ENCODE results near the gene ITPK1.

ITPK1 gene

GRCh38 chr14:92950773-92951172 is 165.0 kb downstream of the ITPK1 start:
- H3K27ac ChIP-seq (ENCODE audit: low read length) = no peak overlapping the region
- H2AFZ ChIP-seq (ENCODE audit: low read depth, low read length) = no peak overlapping the region
- H4K20me1 ChIP-seq (ENCODE audit: insufficient read depth, low read length) = peaks cover 7% of the 10 kb centered on the region
- no peak overlapping the region for H3K9ac ChIP-seq (ENCODE audit: low read depth, low read length)
- TF ChIP-seq EZH2 (IDR thresholded peaks at IDR 0.05; ENCODE audit: borderline replicate concordance, low read depth, low read length, severe bottlenecking) (no peak), CTCF (IDR thresholded peaks at IDR 0.05; ENCODE audit: borderline replicate concordance, extremely low read depth, low read length, poor library complexity, severe bottlenecking) (no peak)
- DNase-seq = no peak
- no peak overlapping the region for H3K4me2 ChIP-seq (ENCODE audit: insufficient read depth, low read length)
- H3K4me3 ChIP-seq (ENCODE audit: low read depth in 1 of 2, low read length in 2 of 2) = no peak overlapping the region
- no peaks in the 10 kb centered on the region for H3K79me2 ChIP-seq (ENCODE audit: insufficient read depth, low read length)
- H3K9me3 ChIP-seq (ENCODE audit: insufficient read depth, low read length, severe bottlenecking) = no peaks in the 10 kb centered on the region
- no peak for ATAC-seq (ENCODE audit: insufficient read depth, low read depth)
- H3K4me1 ChIP-seq (ENCODE audit: insufficient read depth, low read length) = no peaks in the 10 kb centered on the region
- H3K36me3 ChIP-seq (ENCODE audit: insufficient read depth, low read length) = peaks cover 49% of the 10 kb centered on the region
- H3K27me3 ChIP-seq (ENCODE audit: insufficient read depth, low read length, poor library complexity) = no peaks in the 10 kb centered on the region

GRCh38 chr14:92950193-92950540 is 165.6 kb downstream of the ITPK1 start:
- DNase-seq = no peak
- no peak overlapping the region for H3K9ac ChIP-seq (ENCODE audit: low read depth, low read length)

GRCh38 chr14:92949496-92950192 is 166.1 kb downstream of the ITPK1 start:
- TF ChIP-seq CTCF (IDR thresholded peaks at IDR 0.05; ENCODE audit: borderline replicate concordance, extremely low read depth, low read length, poor library complexity, severe bottlenecking) = no peak
- H3K79me2 ChIP-seq (ENCODE audit: insufficient read depth, low read length) = no peaks in the 10 kb centered on the region
- peaks cover 57% of the 10 kb centered on the region for H3K36me3 ChIP-seq (ENCODE audit: insufficient read depth, low read length)
- no peak overlapping the region for H2AFZ ChIP-seq (ENCODE audit: low read depth, low read length)
- no peak overlapping the region for H3K4me3 ChIP-seq (ENCODE audit: low read depth in 1 of 2, low read length in 2 of 2)
- ATAC-seq (ENCODE audit: insufficient read depth, low read depth) (no peak), DNase-seq (no peak)
- H3K9ac ChIP-seq (ENCODE audit: low read depth, low read length) = no peak overlapping the region
- no peak overlapping the region for H3K4me2 ChIP-seq (ENCODE audit: insufficient read depth, low read length)
- H3K4me1 ChIP-seq (ENCODE audit: insufficient read depth, low read length) = no peaks in the 10 kb centered on the region
- peaks cover 7% of the 10 kb centered on the region for H4K20me1 ChIP-seq (ENCODE audit: insufficient read depth, low read length)
- H3K9me3 ChIP-seq (ENCODE audit: insufficient read depth, low read length, severe bottlenecking) = no peaks in the 10 kb centered on the region
- H3K27ac ChIP-seq (ENCODE audit: low read length) = no peak overlapping the region
- no peaks in the 10 kb centered on the region for H3K27me3 ChIP-seq (ENCODE audit: insufficient read depth, low read length, poor library complexity)

More at GRCh38 chr14:92950193-92950540, 165.6 kb downstream of the ITPK1 start:
- H3K79me2 ChIP-seq (ENCODE audit: insufficient read depth, low read length) = no peaks in the 10 kb centered on the region
- H4K20me1 ChIP-seq (ENCODE audit: insufficient read depth, low read length) = peaks cover 7% of the 10 kb centered on the region
- H3K27me3 ChIP-seq (ENCODE audit: insufficient read depth, low read length, poor library complexity) = no peaks in the 10 kb centered on the region
- H3K4me3 ChIP-seq (ENCODE audit: low read depth in 1 of 2, low read length in 2 of 2) = no peak overlapping the region
- no peaks in the 10 kb centered on the region for H3K4me1 ChIP-seq (ENCODE audit: insufficient read depth, low read length)
- H3K27ac ChIP-seq (ENCODE audit: low read length) = no peak overlapping the region
- H2AFZ ChIP-seq (ENCODE audit: low read depth, low read length) = no peak overlapping the region
- TF ChIP-seq EZH2 (IDR thresholded peaks at IDR 0.05; ENCODE audit: borderline replicate concordance, low read depth, low read length, severe bottlenecking) (no peak), CTCF (IDR thresholded peaks at IDR 0.05; ENCODE audit: borderline replicate concordance, extremely low read depth, low read length, poor library complexity, severe bottlenecking) (no peak)
- no peaks in the 10 kb centered on the region for H3K9me3 ChIP-seq (ENCODE audit: insufficient read depth, low read length, severe bottlenecking)
- ATAC-seq (ENCODE audit: insufficient read depth, low read depth) = no peak
- no peak overlapping the region for H3K4me2 ChIP-seq (ENCODE audit: insufficient read depth, low read length)
- peaks cover 55% of the 10 kb centered on the region for H3K36me3 ChIP-seq (ENCODE audit: insufficient read depth, low read length)

All from DND-41 (cell line).